HG03060 (cell line): ENCODE results near the gene ZKSCAN3.
"Not testable (repeated sequence)": the region's sequence is repeated elsewhere in the genome, so short reads cannot be mapped to it uniquely, and the experiment has no call there.

Experiments used
- ATAC-seq: cut with Tn5 transposase; IDR thresholded peaks from one replicate; pipeline ENCODE4 v1.9.1; 2021; ENCODE audit warnings: low read depth, moderate number of reproducible peaks; ENCODE audit not compliant: unreplicated experiment

The ZKSCAN3 gene

GRCh38 chr6:28340310-28341095, 9.2 kb upstream of the ZKSCAN3 start:
- no peak for ATAC-seq

- ATAC-seq = no peak
Measured at GRCh38 chr6:28343898-28344677, 5.7 kb upstream of the ZKSCAN3 start.

GRCh38 chr6:28345201-28345600, 4.5 kb upstream of the ZKSCAN3 start:
- ATAC-seq = no peak

GRCh38 chr6:28347119-28347518, 2.6 kb upstream of the ZKSCAN3 start:
- ATAC-seq = no peak

- ATAC-seq = peak; percentile 12
Measured at GRCh38 chr6:28349344-28349891, 329 bp upstream of the ZKSCAN3 start.

- ATAC-seq = no peak
Measured at GRCh38 chr6:28351087-28351486, 1.3 kb downstream of the ZKSCAN3 start.

- ATAC-seq = no peak
Measured at GRCh38 chr6:28351493-28351925, 1.8 kb downstream of the ZKSCAN3 start.

- no peak for ATAC-seq
Measured at GRCh38 chr6:28353356-28353755, 3.6 kb downstream of the ZKSCAN3 start.

- no peak for ATAC-seq
Measured at GRCh38 chr6:28353981-28354676, 4.4 kb downstream of the ZKSCAN3 start.

- no peak for ATAC-seq
Measured at GRCh38 chr6:28354688-28355554, 5.2 kb downstream of the ZKSCAN3 start.

GRCh38 chr6:28355743-28356665, 6.3 kb downstream of the ZKSCAN3 start:
- ATAC-seq = no peak

- no peak for ATAC-seq
Measured at GRCh38 chr6:28356666-28357020, 6.9 kb downstream of the ZKSCAN3 start.

GRCh38 chr6:28357036-28357435, 7.3 kb downstream of the ZKSCAN3 start:
- no peak for ATAC-seq

- ATAC-seq = not testable (repeated sequence)
Measured at GRCh38 chr6:28359562-28359961, 9.8 kb downstream of the ZKSCAN3 start.

- ATAC-seq = no peak
Measured at GRCh38 chr6:28360961-28361360, 11.2 kb downstream of the ZKSCAN3 start.

- ATAC-seq = not testable (repeated sequence)
Measured at GRCh38 chr6:28365590-28365989, 15.8 kb downstream of the ZKSCAN3 start.

GRCh38 chr6:28368522-28368921, 18.8 kb downstream of the ZKSCAN3 start:
- peak; percentile 61 for ATAC-seq

- no peak for ATAC-seq
Measured at GRCh38 chr6:28369463-28369862, 19.7 kb downstream of the ZKSCAN3 start.

GRCh38 chr6:28370440-28370839, 20.7 kb downstream of the ZKSCAN3 start:
- ATAC-seq = no peak
